Bronchial epithelial cell (primary cell): Measurements from ENCODE around the gene COX18. TPM values are rescaled to one million over a fixed set of nuclear protein-coding genes. Genes with fewer than 3 reads are reported as not detected.

Experiments used
- DNase-seq: peaks from one replicate; pipeline ENCODE4 v3.0.0-alpha.2; 2010; ENCODE audit warnings: low read depth
- FAIRE-seq: peaks from 2 replicates; lab custom pipeline; 2011; peaks lifted over from hg19 to GRCh38; lab: Jason Lieb, UNC
- H3K27me3 ChIP-seq: 2 replicates; pipeline ENCODE4 v1.5.1; 2011; ENCODE audit warnings: low read length; ENCODE audit not compliant: control insufficient read depth, insufficient read depth
- H3K36me3 ChIP-seq: 2 replicates; pipeline ENCODE4 v1.5.1; 2011; ENCODE audit warnings: low read length; ENCODE audit not compliant: control insufficient read depth, insufficient read depth
- H3K4me3 ChIP-seq: 2 replicates; pipeline ENCODE4 v1.5.1; 2011; ENCODE audit warnings: mild to moderate bottlenecking, low read depth, low read length, control low read depth
- total RNA-seq: library from RNA; depleted of rRNA; stranded (reverse); fragments of >200 nt; gene quantifications from 2 replicates; pipeline ENCODE4 v1.2.1, GENCODE V29; 2014
- TF ChIP-seq, protein P1 (sequence below): IDR thresholded peaks from 2 replicates; pipeline ENCODE4 v1.5.1; 2011; ENCODE audit warnings: mild to moderate bottlenecking, moderate library complexity, low read length, control low read depth, inconsistent platforms; ENCODE audit not compliant: insufficient read depth, severe bottlenecking

The COX18 gene
- total RNA-seq, 1 donor from 2014 or later: 16.8 TPM

DNA sequence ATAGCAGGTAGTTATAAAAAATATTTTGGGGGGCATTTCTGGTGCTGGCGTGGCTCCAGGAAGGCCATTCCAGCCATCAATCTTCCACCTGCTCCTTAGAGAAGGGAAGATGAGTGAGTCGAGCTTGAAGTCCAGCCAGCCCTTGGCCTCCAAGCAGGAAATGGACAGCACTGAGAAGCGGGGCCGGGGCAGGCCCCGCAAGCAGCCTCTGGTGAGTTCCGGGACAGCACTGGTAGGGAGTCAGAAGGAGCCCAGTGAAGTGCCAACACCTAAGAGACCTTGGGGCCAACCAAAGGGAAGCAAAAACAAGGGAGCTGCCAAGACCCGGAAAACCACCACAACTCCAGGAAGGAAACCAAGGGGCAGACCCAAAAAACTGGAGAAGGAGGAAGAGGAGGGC lies 29.2 kb upstream of the COX18 start:
- no peak for DNase-seq
- no peak for FAIRE-seq
- no peaks in the 10 kb centered on the region for H3K27me3 ChIP-seq
- TF ChIP-seq, protein P1, sequence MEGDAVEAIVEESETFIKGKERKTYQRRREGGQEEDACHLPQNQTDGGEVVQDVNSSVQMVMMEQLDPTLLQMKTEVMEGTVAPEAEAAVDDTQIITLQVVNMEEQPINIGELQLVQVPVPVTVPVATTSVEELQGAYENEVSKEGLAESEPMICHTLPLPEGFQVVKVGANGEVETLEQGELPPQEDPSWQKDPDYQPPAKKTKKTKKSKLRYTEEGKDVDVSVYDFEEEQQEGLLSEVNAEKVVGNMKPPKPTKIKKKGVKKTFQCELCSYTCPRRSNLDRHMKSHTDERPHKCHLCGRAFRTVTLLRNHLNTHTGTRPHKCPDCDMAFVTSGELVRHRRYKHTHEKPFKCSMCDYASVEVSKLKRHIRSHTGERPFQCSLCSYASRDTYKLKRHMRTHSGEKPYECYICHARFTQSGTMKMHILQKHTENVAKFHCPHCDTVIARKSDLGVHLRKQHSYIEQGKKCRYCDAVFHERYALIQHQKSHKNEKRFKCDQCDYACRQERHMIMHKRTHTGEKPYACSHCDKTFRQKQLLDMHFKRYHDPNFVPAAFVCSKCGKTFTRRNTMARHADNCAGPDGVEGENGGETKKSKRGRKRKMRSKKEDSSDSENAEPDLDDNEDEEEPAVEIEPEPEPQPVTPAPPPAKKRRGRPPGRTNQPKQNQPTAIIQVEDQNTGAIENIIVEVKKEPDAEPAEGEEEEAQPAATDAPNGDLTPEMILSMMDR: no peak
- H3K36me3 ChIP-seq: peaks cover 4% of the 10 kb centered on the region
- no peak overlapping the region for H3K4me3 ChIP-seq

- Histone ChIP-seq H3K36me3 (peaks cover 4% of the 10 kb centered on the region), H3K4me3 (no peak overlapping the region), H3K27me3 (no peaks in the 10 kb centered on the region)
- FAIRE-seq (no peak), DNase-seq (no peak)
- TF ChIP-seq, protein P1: no peak
These were observed 28.5 kb upstream of the COX18 start for GRCh38 chr4:73098016-73098415.

DNA sequence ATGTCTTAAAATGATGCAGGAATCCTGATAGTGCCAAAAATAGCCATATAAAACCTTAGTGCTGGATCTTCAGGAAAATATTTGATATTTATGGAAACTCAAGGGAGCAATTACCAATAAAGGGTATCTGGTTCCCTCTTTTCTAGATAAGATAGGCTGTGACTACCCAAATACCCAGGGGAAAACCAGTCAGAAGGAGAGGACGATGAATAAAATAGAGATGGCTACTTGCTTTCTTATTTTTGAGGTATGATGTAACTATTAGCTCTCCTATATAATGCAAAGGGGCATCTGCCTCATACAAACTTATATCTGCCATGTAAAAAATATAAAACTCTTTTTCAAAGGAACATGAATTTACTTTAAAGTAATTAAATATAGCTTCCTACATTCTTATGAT lies 23.4 kb upstream of the COX18 start:
- Histone ChIP-seq H3K4me3 (no peak overlapping the region), H3K27me3 (no peaks in the 10 kb centered on the region), H3K36me3 (peaks cover 12% of the 10 kb centered on the region)
- FAIRE-seq: no peak
- no peak for DNase-seq
- TF ChIP-seq, protein P1: no peak

DNA sequence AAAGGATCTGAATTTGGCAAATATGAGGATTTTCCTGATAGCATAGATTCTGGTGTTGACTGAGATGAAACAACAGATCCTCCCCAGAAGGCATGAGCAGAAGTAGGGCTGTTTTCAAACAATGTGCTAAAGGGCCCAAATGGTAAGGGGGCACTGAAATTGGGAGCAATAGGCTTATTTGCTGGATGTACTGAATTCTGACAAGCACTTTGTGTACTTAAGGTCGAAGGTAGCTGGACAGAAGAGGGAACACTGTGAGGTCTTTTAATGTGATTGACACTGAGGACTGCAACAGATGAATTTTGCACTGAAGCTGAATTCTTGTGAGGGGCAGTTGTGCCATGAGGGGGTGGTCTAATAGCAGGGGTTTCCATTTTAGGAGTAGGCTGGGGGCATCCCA lies 21.2 kb upstream of the COX18 start:
- TF ChIP-seq, protein P1: no peak
- Histone ChIP-seq H3K36me3 (peaks cover 12% of the 10 kb centered on the region), H3K4me3 (no peak overlapping the region), H3K27me3 (no peaks in the 10 kb centered on the region)
- FAIRE-seq: no peak
- no peak for DNase-seq

GRCh38 chr4:73087871-73088270 lies 18.4 kb upstream of the COX18 start:
- peaks cover 11% of the 10 kb centered on the region for H3K36me3 ChIP-seq
- no peaks in the 10 kb centered on the region for H3K27me3 ChIP-seq
- no peak overlapping the region for H3K4me3 ChIP-seq
- DNase-seq: no peak
- no peak for FAIRE-seq
- TF ChIP-seq, protein P1: no peak
